GM12891 (cell line): ENCODE results near the gene NCAM1.

Experiments
- POLR2A ChIP-seq: IDR thresholded peaks from 2 replicates; pipeline ENCODE4 v1.6.1; 2011; ENCODE audit warnings: low read depth, low read length, control low read depth
- TAF1 ChIP-seq: IDR thresholded peaks from 2 replicates; pipeline ENCODE4 v1.6.1; 2011; ENCODE audit warnings: low read depth, low read length, control low read depth

DNA sequence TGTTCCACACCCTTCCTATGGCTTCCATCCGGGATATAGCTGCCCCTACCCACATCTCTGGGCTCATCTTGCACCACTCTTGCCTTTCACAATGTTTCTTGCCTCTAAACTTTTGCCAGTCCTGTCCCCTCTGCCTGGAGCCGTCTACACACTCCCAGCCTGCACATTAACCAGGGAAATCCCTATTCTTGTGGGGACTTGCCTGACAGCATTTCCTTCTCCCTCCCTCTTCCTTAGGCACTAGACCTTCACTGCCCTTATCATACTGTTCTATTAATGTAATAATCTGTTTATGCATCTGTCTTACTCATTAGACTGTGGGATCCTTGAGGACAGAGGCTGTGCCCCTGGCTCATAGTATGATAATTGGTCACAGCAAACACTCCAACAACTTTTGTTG lies 347.4 kb downstream of the NCAM1 start:
- TF ChIP-seq POLR2A (no peak), TAF1 (no peak)
